Activated T-helper 9 cell treated with anti-CD3 and anti-CD28 coated beads, Interleukin-2, amount 50 U/mL, for 16 hours (primary cell): Measurements from ENCODE around the gene MOB2.

Experiments
- DNase-seq: peaks from one replicate; pipeline ENCODE4 v3.0.0-alpha.2; 2020; ENCODE audit warnings: low read depth

MOB2 gene

DNA sequence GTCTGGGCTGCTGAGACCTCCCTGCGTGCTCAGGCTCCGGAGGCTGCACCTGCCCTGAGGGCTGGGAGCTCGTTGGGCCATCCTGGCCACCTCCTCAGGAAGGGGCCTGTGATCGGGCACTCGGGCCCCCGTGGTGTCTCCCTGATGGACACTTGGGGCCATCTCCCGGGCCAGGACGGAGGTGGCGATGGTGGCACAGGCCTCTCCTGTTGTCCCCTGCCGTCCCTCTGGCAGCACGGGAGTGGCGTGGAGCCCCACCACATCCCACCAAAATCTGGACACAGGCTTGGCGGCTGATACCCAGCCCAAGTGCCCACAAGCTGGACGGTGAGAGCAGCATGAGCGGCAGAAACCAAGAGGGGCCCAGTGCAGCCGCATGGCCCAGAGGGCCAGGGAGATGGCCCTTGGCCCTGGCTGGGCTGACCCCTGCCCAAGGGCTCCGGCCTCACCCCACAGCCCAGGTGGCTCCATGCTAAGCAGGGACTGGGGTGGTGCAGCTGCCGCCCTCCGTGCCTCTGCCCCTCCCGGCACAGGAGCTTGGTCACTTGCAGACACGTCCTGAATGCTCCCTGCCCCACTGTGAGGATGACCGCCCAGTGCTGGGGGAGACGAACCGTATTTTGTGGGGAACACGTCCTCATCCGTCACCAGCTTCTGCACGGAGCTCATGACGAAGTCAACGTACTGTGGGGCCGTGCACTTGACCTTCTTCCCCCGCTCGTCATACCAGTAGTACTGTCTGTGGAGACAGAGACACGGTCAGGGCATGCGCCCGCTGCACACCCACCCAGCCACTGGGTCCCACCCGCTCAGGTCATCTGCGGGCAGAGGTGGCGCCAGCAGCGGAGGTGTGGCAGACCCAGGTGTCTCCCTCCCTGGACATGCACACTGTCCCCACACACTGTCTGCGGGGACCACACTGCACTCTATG, 15.6 kb downstream of the MOB2 start:
- no peak for DNase-seq

DNA sequence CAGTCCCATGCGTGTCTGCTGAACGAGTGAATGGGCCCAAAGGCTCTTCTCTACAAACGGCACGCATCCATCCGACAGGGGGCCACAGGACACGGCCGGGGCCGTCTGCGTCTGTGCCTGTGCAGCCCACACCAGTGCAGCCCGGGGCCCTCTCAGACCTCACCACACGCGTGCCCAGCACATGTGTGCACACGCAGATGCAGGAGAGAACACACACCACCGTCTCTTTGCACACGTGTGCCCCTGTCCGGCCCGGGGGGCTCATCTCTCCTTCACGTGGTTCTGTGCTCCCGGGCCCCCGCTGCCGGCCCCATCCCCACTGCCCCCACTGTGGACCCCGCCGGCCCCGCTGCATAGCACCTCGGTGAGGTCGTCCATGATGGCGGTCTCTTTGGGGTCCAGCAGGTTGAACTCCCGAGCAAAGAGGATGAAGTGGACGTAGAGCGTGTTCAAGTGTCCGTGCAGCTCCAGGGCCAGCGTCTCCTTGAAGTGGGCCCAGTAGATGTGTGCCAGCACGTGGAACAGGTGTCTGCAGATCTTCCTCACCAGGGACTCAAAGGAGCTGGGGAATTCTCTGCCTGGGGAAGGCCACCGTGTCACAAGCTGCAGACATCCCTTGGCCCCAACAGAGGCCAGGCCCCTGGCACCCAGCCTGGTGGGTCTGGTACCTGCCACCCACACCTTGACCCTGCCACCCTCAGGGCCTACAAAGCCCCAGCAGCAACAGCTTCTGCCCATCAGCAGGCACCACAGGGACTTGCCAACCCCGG, 16.5 kb downstream of the MOB2 start:
- DNase-seq = no peak

DNA sequence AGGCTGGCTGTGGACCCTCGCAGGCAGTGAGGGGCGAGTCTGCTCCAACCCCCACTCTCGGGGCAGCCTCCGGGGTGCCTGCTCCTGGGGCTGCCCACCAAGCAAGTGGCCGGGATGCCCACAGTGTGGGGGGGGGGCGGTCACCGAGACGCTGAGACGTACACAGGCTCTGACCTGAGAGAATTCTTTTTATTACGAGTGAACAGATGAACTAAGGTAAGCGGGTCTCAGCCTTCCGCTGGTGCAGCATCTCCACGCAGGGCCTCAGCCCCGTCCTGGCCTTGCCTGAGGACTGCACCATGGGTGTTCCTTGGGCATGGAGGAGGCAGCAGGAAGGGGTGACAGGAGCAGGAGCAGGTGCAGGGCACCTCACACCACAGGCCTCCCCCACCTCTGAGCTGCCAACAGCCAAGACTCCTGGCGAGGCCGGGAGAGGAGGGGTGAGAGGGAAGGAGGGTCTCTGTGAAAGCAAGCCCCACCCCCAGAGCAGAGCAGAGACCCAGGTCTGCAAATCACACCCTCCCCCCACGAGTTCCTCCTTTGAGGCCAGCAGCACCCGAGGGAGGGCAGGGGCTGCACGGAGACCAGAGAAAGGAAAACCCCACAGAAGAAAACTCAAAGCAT, 17.2 kb downstream of the MOB2 start:
- no peak for DNase-seq

DNA sequence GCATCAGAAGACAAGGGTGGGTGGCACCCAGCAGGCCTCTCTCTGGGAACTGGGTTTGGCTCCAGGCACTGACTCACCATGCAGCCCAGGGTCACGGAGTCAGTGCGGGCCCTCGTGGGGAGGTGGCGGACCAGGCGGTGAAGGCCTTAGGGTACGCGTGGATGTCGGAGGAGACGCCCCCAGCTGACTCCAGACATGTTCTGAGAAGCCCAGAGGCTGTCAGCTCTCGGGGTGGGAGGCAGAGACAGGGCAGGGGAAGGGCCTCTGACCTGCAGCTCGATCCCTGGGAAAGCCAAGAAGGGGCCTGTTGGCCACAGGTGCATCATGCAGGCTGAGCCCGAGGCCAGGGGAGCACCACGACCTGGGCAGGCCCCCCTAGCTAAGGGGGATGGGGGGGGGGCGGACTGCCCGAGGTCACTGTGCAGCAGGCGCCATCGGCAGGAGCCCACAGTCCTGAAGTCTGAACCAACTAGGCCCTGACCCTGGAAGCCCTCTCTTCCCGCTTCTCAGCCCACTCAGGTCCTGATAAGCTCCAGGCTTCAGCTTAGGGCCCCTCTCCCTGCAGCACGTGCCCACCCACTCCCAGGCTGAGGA, 18.0 kb downstream of the MOB2 start:
- DNase-seq = no peak

DNA sequence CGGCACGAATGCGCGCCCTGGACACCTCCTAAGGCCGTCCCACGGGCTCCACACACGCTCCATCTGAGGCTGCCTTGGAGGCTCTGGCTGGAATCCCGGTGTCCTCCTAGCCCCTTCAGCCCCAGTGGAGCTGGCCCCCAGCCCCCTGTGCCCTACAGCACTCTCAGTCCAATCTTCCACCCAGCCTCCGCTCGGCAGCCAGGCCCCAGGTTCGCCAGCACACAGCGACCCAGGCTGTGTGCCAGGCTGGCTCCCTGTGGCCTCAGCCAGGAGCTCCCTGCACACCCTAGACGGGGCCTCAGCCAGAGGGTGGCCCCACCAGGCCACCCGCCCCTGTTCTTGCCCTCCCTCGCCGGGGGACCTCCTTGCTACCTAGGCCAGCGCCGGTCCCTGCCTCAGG, 18.6 kb downstream of the MOB2 start:
- no peak for DNase-seq

DNA sequence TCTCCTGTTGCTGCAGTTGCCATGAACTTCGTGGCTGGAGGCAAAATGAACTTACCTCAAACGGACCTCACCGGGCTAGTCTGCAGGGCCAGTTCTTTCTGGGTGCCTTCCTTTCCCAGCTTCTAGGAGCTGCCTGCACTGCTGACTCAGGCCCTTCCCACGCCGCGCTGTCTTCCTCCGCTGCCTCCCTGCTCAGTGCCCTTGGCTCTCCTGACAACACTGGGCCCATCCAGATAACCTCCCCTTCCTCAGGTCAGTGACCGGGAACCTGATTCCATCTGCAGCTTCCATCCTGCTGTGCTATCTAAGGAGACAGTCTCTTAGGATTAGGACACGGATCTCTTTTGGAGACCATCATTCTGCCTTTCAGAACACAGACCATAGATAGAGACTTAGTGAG, 19.3 kb downstream of the MOB2 start:
- no peak for DNase-seq

DNA sequence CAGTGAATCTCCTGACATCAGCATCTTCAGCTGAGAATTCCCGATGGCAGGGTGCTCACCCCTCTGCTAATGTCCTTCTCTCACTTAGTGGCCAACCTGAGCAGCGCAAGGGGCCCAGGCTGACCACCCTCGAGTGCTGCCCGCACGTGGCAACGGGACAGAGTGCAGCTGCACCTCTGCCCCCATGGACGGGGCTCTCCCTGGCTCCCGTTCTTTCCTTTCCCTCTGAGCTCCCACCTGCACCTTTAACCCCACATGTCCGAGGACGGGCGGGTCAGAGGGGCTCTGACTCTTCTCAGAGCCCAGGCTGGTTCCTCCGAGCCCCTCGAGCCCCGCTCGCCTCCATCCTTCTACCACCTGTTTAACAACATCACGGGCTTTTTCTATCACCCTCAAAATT, 19.8 kb downstream of the MOB2 start:
- no peak for DNase-seq

DNA sequence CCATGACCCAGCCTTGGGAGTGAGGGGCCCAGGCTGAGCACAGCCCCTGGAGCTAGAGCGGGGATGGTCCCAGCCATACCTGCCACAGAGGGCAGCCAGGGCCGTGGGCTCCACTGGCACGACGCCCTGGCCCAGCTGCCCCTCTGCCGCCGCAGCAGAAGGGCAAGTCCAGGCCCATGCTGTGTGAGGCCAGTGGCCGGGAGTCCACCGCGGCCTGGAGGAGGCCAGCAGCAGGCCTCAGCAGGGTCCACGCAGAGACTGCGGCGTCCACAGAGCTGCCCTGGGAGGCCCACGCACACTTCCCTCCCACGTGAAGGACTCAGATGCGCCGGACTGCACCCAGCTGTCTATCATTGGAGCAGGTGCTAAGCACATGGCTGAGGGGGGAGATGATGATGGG, 23.5 kb downstream of the MOB2 start:
- no peak for DNase-seq

DNA sequence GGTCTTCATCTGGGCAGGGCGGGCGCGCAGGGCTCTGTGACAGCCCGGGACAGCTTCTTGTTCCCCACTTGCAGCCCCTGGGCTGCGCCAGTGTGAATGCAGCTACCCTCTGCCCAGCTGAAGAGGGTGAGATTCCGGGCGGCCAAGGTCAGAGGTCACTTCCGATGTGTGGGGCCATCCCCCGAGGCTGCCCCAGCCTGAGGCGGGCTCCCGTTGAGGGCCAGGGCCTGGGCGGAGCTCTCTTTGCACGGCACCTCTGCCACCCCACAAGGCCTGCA, 23.9 kb downstream of the MOB2 start:
- no peak for DNase-seq

DNA sequence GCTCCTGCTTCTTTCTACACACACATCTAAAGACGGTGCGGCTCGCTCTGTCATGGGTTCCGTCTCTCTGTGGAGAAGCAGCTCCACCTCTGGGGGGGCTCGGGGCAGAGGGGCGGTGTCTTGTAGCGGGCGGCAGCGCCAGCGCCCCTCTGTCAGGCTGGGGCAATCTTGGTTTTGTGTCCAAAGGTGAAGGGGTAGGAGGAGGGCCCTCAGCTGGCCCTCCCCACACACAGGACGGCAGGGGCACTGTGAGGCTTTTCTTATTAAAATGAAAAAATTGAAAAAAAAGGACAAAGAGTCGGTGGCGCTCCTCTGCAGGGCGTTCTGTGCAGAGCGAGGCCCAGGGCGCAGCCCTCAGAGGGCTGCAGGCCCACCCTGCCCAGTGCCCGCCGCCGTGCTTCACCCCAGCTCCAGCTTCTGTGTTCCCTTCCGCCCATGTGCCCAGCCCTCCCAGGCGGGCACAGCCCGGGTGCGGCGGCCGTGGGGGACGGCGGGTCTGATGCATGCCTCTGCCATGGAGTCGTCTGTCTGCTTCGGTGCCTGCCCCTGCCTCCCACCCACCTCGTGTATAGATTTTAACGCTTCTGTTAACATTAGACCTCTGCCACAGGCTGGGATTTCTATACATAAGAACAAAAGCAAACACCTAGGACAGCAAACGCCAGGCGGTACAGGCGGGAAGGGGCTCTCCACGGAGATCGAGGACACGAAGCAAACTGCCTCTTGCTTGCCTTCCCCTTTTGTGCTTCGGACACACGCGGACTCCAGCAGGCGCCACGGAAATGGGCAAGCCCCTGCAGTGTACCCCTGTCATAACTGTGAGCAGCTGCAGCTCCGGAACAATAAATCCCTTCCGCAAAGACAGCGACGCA, 24.5 kb downstream of the MOB2 start:
- DNase-seq = no peak

DNA sequence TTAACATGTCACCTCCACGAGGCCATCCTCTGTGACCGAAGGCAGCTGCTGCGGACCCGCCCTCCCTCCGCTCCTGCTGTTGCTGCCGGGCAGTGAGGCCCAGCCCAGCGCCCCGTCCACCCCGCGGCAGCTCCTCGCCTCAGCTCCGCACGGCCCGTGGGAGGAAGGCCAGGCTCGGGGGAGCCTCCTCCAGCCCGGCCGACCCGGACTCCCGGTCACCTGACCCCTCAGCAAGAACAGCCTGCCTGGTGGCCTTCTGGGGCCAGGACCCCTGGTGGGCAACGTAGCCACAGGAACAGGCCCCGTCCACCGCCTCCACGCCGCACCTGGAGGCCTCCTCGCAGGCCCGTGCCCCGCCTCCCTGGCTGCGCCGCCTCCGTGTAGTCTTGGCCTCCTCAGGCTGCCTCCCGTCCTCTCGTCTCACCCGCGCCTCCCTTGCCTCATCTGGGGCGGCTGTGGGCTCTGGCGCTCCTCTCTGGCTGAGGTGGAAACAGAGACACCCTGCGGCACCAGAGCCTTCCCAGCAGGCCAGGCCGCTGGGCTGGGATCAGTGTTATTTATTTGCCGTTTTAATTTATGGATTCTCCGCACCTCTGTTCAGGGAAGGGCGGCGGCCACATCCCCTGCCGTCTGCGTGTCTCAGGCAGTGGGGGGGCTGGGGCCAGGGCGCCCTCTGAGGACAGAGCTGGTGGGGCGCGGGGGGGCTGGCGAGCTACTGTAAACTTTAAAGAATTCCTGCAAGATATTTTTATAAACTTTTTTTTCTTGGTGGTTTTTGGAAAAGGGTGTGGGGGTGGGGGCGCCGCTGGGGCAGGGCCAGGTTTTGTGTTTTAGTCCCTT, 25.4 kb downstream of the MOB2 start:
- DNase-seq = no peak

DNA sequence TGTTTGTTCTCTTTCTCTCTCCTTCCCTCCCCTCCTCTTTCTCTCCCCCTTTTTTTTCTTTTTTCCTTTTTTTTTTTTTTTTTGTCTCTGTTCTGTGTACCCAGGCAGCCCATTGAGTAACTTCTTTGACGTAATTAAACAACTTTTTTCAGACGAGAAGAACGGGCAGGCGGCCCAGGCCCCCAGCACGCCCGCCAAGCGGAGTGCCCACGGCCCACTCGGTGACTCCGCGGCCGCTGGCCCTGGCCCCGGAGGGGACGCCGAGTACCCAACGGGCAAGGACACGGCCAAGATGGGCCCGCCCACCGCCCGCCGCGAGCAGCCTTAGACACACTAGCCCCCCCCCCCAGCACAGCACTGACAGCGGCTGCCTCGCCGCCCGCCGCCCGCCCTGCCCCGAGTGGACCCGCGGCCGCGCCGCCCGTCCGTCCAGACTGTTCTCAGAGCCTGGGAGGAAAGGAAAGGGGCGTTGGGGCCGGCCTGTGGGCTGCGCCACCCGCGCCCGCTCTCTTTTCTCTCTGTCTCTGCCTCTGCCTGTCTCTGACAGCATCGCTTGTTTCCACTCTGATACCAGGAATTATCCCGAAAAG, 26.1 kb downstream of the MOB2 start:
- no peak for DNase-seq

DNA sequence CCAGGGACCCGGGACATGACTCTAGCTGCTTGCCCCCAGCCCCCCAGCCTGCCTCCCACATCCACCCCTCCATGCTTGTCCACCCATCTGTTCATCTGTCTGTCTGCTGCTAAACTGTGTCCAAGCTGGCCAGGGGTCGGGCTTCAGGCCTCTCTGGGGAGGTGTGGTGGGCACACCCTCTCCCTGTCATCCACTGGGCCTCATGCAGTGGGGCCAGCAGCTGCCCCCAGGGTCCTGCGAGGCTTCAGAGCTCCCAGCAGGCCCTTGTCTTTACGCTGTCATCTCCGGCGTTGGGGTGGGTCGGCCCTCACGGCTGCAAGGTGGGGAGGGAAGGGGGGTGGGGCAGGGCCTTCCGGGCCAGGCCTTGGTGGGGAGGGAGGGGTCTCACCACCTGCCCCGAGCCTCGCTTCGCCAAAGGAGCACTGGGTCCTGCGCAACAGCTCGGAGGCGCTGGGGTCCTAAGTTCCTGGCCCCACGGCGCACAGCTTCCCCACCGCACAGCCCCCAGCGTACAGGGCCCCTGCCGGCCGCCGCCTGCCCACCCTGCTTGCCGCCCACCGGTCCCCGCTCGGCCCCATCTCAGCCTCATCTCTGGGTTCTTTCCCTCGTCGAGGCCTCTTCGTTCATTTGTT, 26.7 kb downstream of the MOB2 start:
- DNase-seq = no peak

DNA sequence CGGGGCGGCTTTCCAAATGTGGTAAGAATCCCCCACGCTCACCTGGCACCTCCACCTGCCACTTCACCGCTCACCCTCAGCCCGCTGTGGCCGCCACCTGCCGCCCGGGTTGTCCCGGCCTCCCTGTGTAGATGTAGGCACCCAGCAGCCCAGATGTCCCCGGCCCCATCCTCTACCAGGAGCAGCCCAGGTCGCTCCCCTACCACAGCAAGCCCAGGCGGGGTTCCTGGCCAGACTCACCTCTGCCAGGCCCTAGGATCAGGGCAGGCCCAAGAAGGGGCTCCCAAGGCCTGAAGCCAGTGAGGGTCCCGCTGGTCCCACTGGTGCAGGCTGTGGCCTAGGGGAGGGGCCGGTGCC, 27.4 kb downstream of the MOB2 start:
- DNase-seq = no peak

DNA sequence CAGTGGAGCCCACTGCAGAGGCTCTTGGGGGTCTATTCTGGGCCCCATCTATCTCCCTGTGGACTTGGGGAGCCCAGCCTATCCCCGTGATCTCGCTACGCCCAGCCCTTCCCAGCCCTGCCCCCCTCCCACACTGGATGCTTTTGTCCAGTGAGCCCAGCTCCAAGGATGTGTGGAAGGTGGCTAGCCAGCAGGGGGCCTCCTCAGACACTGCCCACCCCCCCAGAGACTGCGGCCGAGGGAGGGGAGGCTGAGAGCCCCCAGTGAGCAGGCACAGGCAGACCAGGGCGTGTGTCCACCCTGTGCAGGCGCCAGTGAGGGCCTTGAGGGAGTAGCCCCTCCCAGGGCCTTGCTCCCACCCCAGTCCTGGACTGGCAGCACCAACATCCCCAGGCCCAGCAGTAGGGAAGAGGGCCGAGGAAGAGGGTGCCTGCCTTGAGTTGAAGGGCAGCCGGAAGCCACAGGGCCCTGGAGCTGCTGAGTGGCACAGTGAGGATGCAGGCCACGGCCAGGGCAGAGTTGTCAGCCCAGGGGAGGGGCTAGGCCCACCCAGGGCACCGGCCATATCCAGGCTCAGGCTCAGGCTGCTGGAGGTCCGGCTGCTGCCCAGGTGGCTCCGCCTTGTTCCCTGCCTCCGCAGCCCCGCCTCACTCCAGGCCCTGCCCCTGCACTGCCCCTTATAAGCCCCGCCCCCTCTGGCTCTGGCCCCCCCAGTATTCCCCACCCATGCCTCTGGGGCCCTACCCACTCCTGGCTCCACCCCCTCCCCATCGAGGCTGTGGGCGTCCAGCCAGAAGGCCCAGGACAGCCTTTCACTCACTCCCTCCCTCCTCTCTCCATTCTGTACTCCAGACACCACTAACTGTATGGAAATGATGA, 28.0 kb downstream of the MOB2 start:
- no peak for DNase-seq

DNA sequence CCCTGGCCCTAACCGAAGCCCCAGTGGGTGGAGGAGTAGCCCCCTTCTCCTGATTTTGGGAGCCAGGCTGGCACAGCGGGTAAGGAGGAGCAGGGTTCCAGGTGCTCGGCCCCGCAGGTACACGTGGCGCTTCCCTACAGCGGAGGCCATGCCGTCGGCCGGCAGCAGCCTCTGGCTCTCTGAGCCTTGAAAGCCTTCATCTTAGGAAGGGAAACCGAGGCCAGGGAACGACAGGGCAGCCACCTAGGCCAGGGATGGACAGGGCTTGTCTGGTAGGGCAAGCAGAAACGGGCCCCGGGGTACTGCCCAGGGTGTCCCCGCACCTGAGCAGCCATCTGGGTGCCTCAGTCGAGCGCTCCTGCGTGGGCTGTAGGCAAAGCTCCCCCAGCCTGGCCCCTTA, 28.7 kb downstream of the MOB2 start:
- no peak for DNase-seq

DNA sequence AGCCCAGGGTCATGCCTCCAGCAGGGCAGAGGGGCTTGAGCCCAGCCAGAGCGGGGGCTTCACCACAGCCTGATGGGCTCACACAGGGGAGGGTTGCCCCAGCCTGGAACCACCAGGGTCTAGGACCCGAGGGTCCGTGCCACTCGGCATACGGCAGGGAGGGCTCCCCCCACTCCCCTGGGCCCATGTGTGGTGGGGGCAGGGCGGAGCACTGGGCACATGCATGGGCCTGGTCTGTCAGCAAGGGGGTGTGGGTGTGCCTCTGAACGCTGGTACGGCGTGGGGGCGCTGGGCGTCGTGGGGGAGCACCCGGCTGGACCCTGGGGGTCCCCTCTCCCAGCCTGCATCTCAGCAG, 29.3 kb downstream of the MOB2 start:
- no peak for DNase-seq

DNA sequence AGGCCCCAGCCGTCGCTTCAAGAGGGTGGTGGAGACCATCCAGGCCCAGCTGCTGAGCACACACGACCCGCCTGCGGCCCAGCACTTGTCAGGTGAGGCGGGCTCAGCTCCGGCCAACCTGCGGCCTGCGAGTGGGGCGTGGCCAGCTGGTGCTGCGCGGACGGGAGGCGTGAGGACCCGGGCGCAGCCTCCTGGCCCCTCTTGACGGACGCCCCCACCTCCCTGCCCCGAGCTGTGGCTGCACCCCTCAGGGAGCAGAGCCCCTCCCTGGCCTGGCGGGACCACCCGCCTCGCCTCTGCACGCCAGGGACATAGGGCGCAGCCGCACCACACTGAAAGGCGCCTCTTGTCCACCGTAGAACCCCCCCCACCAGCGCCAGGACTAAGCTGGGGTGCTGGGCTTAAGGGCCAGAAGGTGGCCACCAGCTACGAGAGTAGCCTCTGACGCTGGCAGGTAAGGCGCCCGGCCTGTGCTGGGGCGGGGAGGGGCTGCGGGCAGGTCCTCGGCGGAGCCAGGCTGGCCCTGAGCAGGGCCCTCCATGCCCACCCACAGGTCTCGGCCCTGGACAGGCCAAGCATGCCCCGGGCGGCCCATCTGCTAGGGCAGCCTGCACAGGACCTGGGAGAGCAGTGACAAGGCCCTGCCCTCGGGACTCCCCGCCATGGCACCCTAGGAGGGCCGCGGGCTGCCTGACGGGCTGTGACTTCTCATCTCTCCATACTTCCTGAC, 29.8 kb downstream of the MOB2 start:
- no peak for DNase-seq

DNA sequence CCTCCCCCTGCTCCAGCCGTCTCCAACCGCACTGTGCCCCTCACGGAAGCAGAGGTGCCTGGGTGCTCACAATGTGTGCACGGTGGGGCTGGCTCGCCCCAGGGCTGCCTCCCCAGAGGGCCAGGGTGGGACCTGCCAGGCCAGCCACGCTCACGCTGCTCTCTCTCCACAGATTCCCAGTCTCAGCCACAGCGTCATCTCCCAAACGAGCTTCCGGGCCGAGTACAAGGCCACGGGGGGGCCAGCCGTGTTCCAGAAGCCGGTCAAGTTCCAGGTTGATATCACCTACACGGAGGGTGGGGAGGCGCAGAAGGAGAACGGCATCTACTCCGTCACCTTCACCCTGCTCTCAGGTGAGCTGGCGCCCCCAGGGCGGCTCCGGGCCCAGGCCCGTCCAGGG, 30.4 kb downstream of the MOB2 start:
- DNase-seq = no peak
